CD4-positive, alpha-beta T cell (primary cell): ENCODE data around the gene GALM. TPM values are rescaled to one million over a fixed set of nuclear protein-coding genes. Genes with fewer than 3 reads are reported as not detected.

Experiments
- ATAC-seq: fragments of 200-7000 bp; cut with Tn5 transposase; one replicate; pipeline ENCODE4 v1.10.0; 2022; ENCODE audit warnings: mild to moderate bottlenecking; ENCODE audit not compliant: poor library complexity
- CTCF ChIA-PET: fragments of 350-600 bp; sonication (Branson Sonifier 250); formaldehyde crosslinking; loops from one replicate; lab custom pipeline; 2021; ENCODE audit warnings: antibody characterized with exemption, inconsistent platforms; lab: Charles Lee
- POLR2A ChIA-PET: fragments of 350-600 bp; sonication (Branson Sonifier 250); formaldehyde crosslinking; loops from one replicate; lab custom pipeline; 2021; ENCODE audit warnings: antibody characterized with exemption, inconsistent platforms; lab: Charles Lee
- DNase-seq, 14 experiments: peaks; one replicate each; pipeline ENCODE4 v3.0.0-alpha.2; 2013 to 2020; ENCODE audit warnings: mixed read lengths in 2 of 14
- H3K27ac ChIP-seq, 2 donors: one replicate each; pipeline versions ENCODE4 v1.5.1 to v1.7.0; 2013; ENCODE audit warnings: low read length in 2 of 2, low read depth in 1 of 2, mild to moderate bottlenecking in 1 of 2
- H3K27me3 ChIP-seq, 2 experiments: 1 replicate in 1 of 2; 2 replicates in 1 of 2; pipeline versions ENCODE4 v1.6.1 to v1.7.0; 2013; ENCODE audit warnings: low read length in 2 of 2, control low read depth in 1 of 2, mild to moderate bottlenecking in 1 of 2, moderate library complexity in 1 of 2; ENCODE audit not compliant: insufficient read depth in 2 of 2, control insufficient read depth in 1 of 2
- H3K36me3 ChIP-seq: one replicate; pipeline ENCODE4 v1.6.1; 2013; ENCODE audit warnings: low read length, control low read depth; ENCODE audit not compliant: insufficient read depth
- H3K4me1 ChIP-seq: one replicate; pipeline ENCODE4 v1.6.1; 2013; ENCODE audit warnings: low read length, control low read depth; ENCODE audit not compliant: insufficient read depth
- H3K4me3 ChIP-seq: one replicate; pipeline ENCODE4 v1.5.1; 2013; ENCODE audit warnings: mild to moderate bottlenecking, low read length, moderate library complexity
- H3K9me3 ChIP-seq, 2 experiments: 1 replicate in 1 of 2; 2 replicates in 1 of 2; pipeline versions ENCODE4 v1.6.1 to v1.7.0; 2013; ENCODE audit warnings: low read length in 2 of 2, mild to moderate bottlenecking in 2 of 2, control low read depth in 1 of 2, moderate library complexity in 1 of 2; ENCODE audit not compliant: control insufficient read depth in 1 of 2, insufficient read depth in 1 of 2
- H3K27ac Mint-ChIP-seq: one replicate; pipeline ENCODE4 v1.8.0; 2020; ENCODE audit warnings: mixed read lengths
- H3K27me3 Mint-ChIP-seq: one replicate; pipeline ENCODE4 v1.8.0; 2021; ENCODE audit warnings: mixed read lengths
- H3K36me3 Mint-ChIP-seq: one replicate; pipeline ENCODE4 v1.8.0; 2021; ENCODE audit warnings: low read depth, mixed read lengths
- H3K4me1 Mint-ChIP-seq: one replicate; pipeline ENCODE4 v1.8.0; 2021; ENCODE audit warnings: low read depth, mixed read lengths
- H3K4me3 Mint-ChIP-seq: one replicate; pipeline ENCODE4 v1.8.0; 2020; ENCODE audit warnings: mild to moderate bottlenecking, mixed read lengths
- H3K9me3 Mint-ChIP-seq: one replicate; pipeline ENCODE4 v1.8.0; 2020; ENCODE audit warnings: mixed read lengths
- intact Hi-C, 2 experiments: fragments of 100-400 bp; cut with DNase I in 1 of 2; cut with micrococcal nuclease in 1 of 2; formaldehyde crosslinking; loops; one replicate each; pipeline versions ENCODE4 v1.15.1 to v1.9.0; 2023 to 2025; cut with DNase I, micrococcal nuclease
- total RNA-seq, 174 experiments: library from RNA in 2 of 174; stranded (reverse) in 2 of 174; gene quantifications; one replicate each; pipeline ENCODE4 v1.2.3 and lab custom pipeline; 2021 to 2026
- TF ChIP-seq, protein P1 (sequence below): fragments of 200-600 bp; IDR thresholded peaks from one replicate; pipeline ENCODE4 v1.8.0; 2022; ENCODE audit warnings: antibody characterized with exemption, mild to moderate bottlenecking

Gene GALM
- total RNA-seq, 2 experiments from 2014 or later = 5.9 to 7.0 TPM

- intact Hi-C loops = loop anchor here in 1 of 2 experiments (10.0 kb wide), 1 partner anchor 423 kb away; no protein-coding TSS in a partner anchor
- peaks cover 48% of the 10 kb centered on the region for H3K36me3 ChIP-seq
- no peaks in the 10 kb centered on the region for H3K27me3 ChIP-seq
- ChIA-PET CTCF (interaction anchor here (1.2 kb wide), 1 partner anchor 156 kb away, joined by 4 read pairs; no protein-coding TSS in a partner anchor), POLR2A (interaction anchor here (2.0 to 6.7 kb wide), 2 partner anchors 13 to 135 kb away, joined by 4 to 66 read pairs; partner anchors contain the start of genes HNRNPLL and SRSF7)
- H3K4me1 Mint-ChIP-seq = peaks cover 38% of the 10 kb centered on the region
- no peak overlapping the region for H3K4me3 ChIP-seq
- peaks cover 77% of the 10 kb centered on the region for H3K36me3 Mint-ChIP-seq
- H3K4me3 Mint-ChIP-seq = no peak overlapping the region
- no peaks in the 10 kb centered on the region for H3K9me3 Mint-ChIP-seq
- no peak overlapping the region for H3K27ac ChIP-seq
- TF ChIP-seq, protein P1, sequence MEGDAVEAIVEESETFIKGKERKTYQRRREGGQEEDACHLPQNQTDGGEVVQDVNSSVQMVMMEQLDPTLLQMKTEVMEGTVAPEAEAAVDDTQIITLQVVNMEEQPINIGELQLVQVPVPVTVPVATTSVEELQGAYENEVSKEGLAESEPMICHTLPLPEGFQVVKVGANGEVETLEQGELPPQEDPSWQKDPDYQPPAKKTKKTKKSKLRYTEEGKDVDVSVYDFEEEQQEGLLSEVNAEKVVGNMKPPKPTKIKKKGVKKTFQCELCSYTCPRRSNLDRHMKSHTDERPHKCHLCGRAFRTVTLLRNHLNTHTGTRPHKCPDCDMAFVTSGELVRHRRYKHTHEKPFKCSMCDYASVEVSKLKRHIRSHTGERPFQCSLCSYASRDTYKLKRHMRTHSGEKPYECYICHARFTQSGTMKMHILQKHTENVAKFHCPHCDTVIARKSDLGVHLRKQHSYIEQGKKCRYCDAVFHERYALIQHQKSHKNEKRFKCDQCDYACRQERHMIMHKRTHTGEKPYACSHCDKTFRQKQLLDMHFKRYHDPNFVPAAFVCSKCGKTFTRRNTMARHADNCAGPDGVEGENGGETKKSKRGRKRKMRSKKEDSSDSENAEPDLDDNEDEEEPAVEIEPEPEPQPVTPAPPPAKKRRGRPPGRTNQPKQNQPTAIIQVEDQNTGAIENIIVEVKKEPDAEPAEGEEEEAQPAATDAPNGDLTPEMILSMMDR = no peak
- DNase-seq (peak in 1 of 14 experiments; percentile 12), ATAC-seq (no peak)
- H3K4me1 ChIP-seq = peaks cover 11% of the 10 kb centered on the region
- H3K27ac Mint-ChIP-seq = peak overlapping the region; percentile 68
- H3K27me3 Mint-ChIP-seq = no peaks in the 10 kb centered on the region
- H3K9me3 ChIP-seq = no peaks in the 10 kb centered on the region
Observed at GRCh38 chr2:38737925-38738324, 72.0 kb downstream of the GALM start.

DNA sequence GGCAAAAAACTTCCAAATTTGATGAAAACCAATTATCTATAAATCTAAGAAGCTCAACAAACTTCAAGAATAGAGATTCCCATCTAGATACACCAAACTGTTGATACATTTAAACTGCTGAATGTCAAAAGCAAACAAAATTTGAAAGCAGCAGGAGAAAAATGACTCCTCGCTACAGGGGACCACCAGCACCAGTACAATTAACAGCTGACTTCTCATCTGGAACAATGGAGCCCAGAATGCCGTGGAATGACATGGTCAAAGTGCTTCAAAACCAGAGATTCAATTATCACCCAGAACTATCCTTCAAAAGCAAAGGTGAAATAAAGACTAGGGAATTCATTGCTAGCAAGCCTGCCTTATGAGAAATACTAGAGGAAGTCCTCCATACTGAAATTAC lies 73.6 kb downstream of the GALM start:
- Mint-ChIP-seq H3K36me3 (peaks cover 77% of the 10 kb centered on the region), H3K4me3 (no peak overlapping the region), H3K4me1 (peaks cover 48% of the 10 kb centered on the region), H3K9me3 (no peaks in the 10 kb centered on the region), H3K27me3 (no peaks in the 10 kb centered on the region), H3K27ac (peak overlapping the region; percentile 68)
- Histone ChIP-seq H3K27me3 (no peaks in the 10 kb centered on the region), H3K4me1 (peaks cover 11% of the 10 kb centered on the region), H3K36me3 (peaks cover 49% of the 10 kb centered on the region), H3K9me3 (no peaks in the 10 kb centered on the region), H3K4me3 (no peak overlapping the region), H3K27ac (no peak overlapping the region)
- DNase-seq (no peak), ATAC-seq (no peak)
- intact Hi-C loops = loop anchor here in 1 of 2 experiments (10.0 kb wide), 1 partner anchor 425 kb away; no protein-coding TSS in a partner anchor
- ChIA-PET POLR2A (interaction anchor here (6.7 kb wide), 1 partner anchor 11 kb away, joined by 66 read pairs; the partner anchor contains the start of gene SRSF7), CTCF (no interaction called here)
- TF ChIP-seq, protein P1 = no peak

DNA sequence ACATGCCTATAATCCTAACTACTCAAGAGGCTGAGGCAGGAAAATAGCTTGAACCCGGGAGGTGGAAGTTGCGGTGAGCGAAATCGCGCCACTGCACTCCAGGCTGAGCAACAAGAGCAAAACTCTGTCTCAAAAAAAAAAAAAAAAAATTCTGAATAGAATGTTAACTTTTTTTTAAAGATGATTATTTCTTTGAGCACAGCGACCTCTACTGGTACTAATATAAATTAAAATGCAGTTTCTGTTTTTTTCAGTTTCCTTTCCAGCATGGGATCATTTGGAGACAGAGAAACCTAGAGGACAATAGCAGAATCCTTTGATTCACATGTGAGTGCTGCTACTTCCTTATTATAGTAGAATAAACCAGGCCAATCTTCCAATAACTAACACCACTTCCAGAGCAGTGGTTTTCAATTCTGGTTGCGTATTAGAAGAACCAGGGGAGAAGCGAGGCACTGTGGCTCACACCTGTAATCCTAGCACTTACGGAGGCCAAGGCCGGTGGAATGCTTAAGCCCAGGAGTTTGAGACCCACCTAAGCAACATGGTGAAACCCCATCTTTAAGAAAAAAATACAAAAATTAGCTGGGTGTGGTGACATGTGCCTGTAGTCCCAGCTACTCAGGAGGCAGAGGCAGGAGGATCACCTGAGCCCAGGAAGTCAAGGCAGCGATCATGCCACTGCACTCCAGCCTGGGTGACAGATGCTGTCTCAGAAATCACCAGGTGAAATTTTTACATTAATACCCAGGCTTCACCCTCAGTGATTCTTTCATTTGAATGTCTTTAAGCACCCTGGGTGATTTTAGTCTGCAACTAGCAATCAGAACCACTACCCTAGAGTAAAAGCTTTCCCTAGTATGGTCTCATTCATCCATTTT lies 75.2 kb downstream of the GALM start:
- H3K4me3 Mint-ChIP-seq = peak overlapping the region; percentile 1
- peak in 6 of 14 experiments; percentile 25 to 76 (median 51) for DNase-seq
- Histone ChIP-seq H3K9me3 (no peaks in the 10 kb centered on the region), H3K27ac (no peak overlapping the region), H3K4me3 (no peak overlapping the region), H3K27me3 (no peaks in the 10 kb centered on the region), H3K4me1 (peaks cover 17% of the 10 kb centered on the region), H3K36me3 (peaks cover 55% of the 10 kb centered on the region)
- ATAC-seq = peak; percentile 33
- intact Hi-C loops = loop anchor here (1.0 to 10.0 kb wide), 6 partner anchors 139 to 1656 kb away; partner anchors contain the start of genes HNRNPLL (in 2 of the 2), GPATCH11 (in 1 of the 2) and HEATR5B (in 1 of the 2)
- H3K36me3 Mint-ChIP-seq = peaks cover 81% of the 10 kb centered on the region
- H3K27ac Mint-ChIP-seq = peak overlapping the region; percentile 43
- POLR2A ChIA-PET = interaction anchor here (0.7 to 6.7 kb wide), 14 partner anchors 10 to 726 kb away, joined by 3 to 66 read pairs (median 4); partner anchors contain the start of gene SRSF7
- CTCF ChIA-PET = interaction anchor here (0.6 to 2.5 kb wide), 14 partner anchors 9 to 188 kb away, joined by 3 to 9 read pairs (median 4); partner anchors contain the start of gene SRSF7
- TF ChIP-seq, protein P1 = peak; percentile 78
- H3K27me3 Mint-ChIP-seq = no peaks in the 10 kb centered on the region
- H3K9me3 Mint-ChIP-seq = no peaks in the 10 kb centered on the region
- H3K4me1 Mint-ChIP-seq = peaks cover 54% of the 10 kb centered on the region
